ENCODE results near the gene CARD11.

Gene CARD11

GRCh38 chr7:2864204-2864985, 179.3 kb downstream of the CARD11 start:
- DNase-seq, result no peak

GRCh38 chr7:2863461-2864066, 180.1 kb downstream of the CARD11 start:
- DNase-seq, result peak; percentile 95 to 97

GRCh38 chr7:2862831-2863361, 180.8 kb downstream of the CARD11 start:
- DNase-seq, result no peak

- DNase-seq, result no peak
Measured at GRCh38 chr7:2861509-2861908, 182.2 kb downstream of the CARD11 start.

- DNase-seq, result no peak
Measured at GRCh38 chr7:2860627-2861133, 183.0 kb downstream of the CARD11 start.

GRCh38 chr7:2859952-2860351, 183.7 kb downstream of the CARD11 start:
- DNase-seq, result no peak

- DNase-seq, result no peak
Measured at GRCh38 chr7:2858621-2859020, 185.0 kb downstream of the CARD11 start.

- DNase-seq, result peak in 1 of 2 experiments; percentile 31
Measured at GRCh38 chr7:2856388-2857169, 187.1 kb downstream of the CARD11 start.

Data from SW 1271 (cell line).